ENCODE measurements around the gene TRMT112. TPM values are rescaled to one million over a fixed set of nuclear protein-coding genes. Genes with fewer than 3 reads are reported as not detected.

TRMT112 gene
- total and polyA plus RNA-seq, 2 of the 8 experiments (the other 6 are each of a cell fraction or from before 2014, with no cell fraction given): 300 to 650 TPM

GRCh38 chr11:64322925-64323260 is 5.5 kb upstream of the TRMT112 start (continued):
- TF ChIP-seq, protein P1, sequence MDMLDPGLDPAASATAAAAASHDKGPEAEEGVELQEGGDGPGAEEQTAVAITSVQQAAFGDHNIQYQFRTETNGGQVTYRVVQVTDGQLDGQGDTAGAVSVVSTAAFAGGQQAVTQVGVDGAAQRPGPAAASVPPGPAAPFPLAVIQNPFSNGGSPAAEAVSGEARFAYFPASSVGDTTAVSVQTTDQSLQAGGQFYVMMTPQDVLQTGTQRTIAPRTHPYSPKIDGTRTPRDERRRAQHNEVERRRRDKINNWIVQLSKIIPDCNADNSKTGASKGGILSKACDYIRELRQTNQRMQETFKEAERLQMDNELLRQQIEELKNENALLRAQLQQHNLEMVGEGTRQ (IDR thresholded peaks at IDR 0.05; ENCODE audit: low read length): no peak
- no peak for TF ChIP-seq MAFK (IDR thresholded peaks at IDR 0.05; ENCODE audit: low read depth, low read length)
